Mammary epithelial cell (primary cell): ENCODE measurements around the gene CORO1A.
"Not testable (repeated sequence)": the region's sequence is repeated elsewhere in the genome, so short reads cannot be mapped to it uniquely, and the experiment has no call there.

Source experiments
- CTCF ChIP-seq, 2 donors: IDR thresholded peaks in 1 of 2; conservative IDR thresholded peaks in 1 of 2; 2 replicates each; pipeline ENCODE4 v1.5.1; 2011 to 2012; ENCODE audit warnings: inconsistent platforms in 2 of 2, low read length in 2 of 2, mild to moderate bottlenecking in 2 of 2, control low read depth in 1 of 2, low read depth in 1 of 2; ENCODE audit not compliant: insufficient read depth in 1 of 2; ENCODE audit errors: extremely low read depth in 1 of 2
- EZH2 ChIP-seq: IDR thresholded peaks from 2 replicates; pipeline ENCODE4 v1.6.1; 2012; ENCODE audit warnings: low read length, inconsistent platforms, borderline replicate concordance

GRCh38 chr16:30168746-30169145 lies 14.7 kb upstream of the CORO1A start:
- not testable (repeated sequence) for TF ChIP-seq CTCF (conservative IDR thresholded peaks at IDR 0.05 in 1 of 2, IDR thresholded peaks at IDR 0.05 in 1 of 2; ENCODE audit: extremely low read depth in 1 of 2, insufficient read depth in 1 of 2, low read depth in 1 of 2, low read length in 2 of 2); EZH2
